C4-2B (cell line): ENCODE measurements around the gene FOS.

Source experiments
- CTCF ChIP-seq: fragments of 450-650 bp; conservative IDR thresholded peaks from 2 replicates; pipeline ENCODE4 v1.5.1; 2017; ENCODE audit warnings: mild to moderate bottlenecking
- ZFX ChIP-seq: fragments of 450-650 bp; IDR thresholded peaks from 2 replicates; pipeline ENCODE4 v1.6.1; 2017

- TF ChIP-seq CTCF (no peak), ZFX (no peak)
These were observed 1.7 kb downstream of the FOS start for GRCh38 chr14:75280291-75280830.
